K562 (cell line): ENCODE results near the gene GGNBP2. TPM values are rescaled to one million over a fixed set of nuclear protein-coding genes. Genes with fewer than 3 reads are reported as not detected.

Source experiments
- BRF1 ChIP-seq: IDR thresholded peaks from 3 replicates; pipeline ENCODE4 v1.6.1; 2011; ENCODE audit warnings: borderline replicate concordance, mild to moderate bottlenecking; ENCODE audit not compliant: insufficient read length; ENCODE audit errors: extremely low read depth
- CHD1 ChIP-seq: fragments of 200-600 bp; sonication (generic); IDR thresholded peaks from one replicate; pipeline ENCODE4 v1.6.1; 2012; ENCODE audit warnings: mild to moderate bottlenecking, moderate library complexity, low read length, inconsistent platforms
- HMG20B ChIP-seq: fragments of 250-450 bp; sonication (Bioruptor Pico); IDR thresholded peaks from 2 replicates; pipeline ENCODE4 v1.5.0; 2021; ENCODE audit warnings: mild to moderate bottlenecking
- HNRNPUL1 ChIP-seq: fragments of 200-400 bp; formaldehyde crosslinking; IDR thresholded peaks from 2 replicates; pipeline ENCODE4 v1.6.1; 2017; ENCODE audit warnings: low read length
- MTA2 ChIP-seq: fragments of 450-650 bp; IDR thresholded peaks from 2 replicates; pipeline ENCODE4 v1.6.1; 2016; ENCODE audit warnings: low read depth
- MTF1 ChIP-seq: fragments of 250-450 bp; sonication (Bioruptor Pico); IDR thresholded peaks from 2 replicates; pipeline ENCODE4 v1.9.0; 2021; ENCODE audit warnings: moderate library complexity, mild to moderate bottlenecking, inconsistent platforms, borderline replicate concordance
- MYC ChIP-seq, 2 experiments: fragments of 250-450 bp in 1 of 2; sonication (Bioruptor Pico) in 1 of 2; IDR thresholded peaks; 2 replicates each; pipeline versions ENCODE4 v1.5.1 to v1.6.1; 2012 to 2021; ENCODE audit warnings: low read depth in 2 of 2, borderline replicate concordance in 1 of 2, improper control_type of control experiment in 1 of 2, low read length in 1 of 2, mild to moderate bottlenecking in 1 of 2, moderate library complexity in 1 of 2
- NFXL1 ChIP-seq: fragments of 450-650 bp; formaldehyde crosslinking; IDR thresholded peaks from 2 replicates; pipeline ENCODE4 v1.4.0; 2021; ENCODE audit warnings: mild to moderate bottlenecking
- POLR2H ChIP-seq: IDR thresholded peaks from 2 replicates; pipeline ENCODE4 v1.6.1; 2016; ENCODE audit warnings: missing genetic modification characterization, low read depth, mild to moderate bottlenecking, control low read depth, missing compliant biosample characterization, moderate library complexity
- PPARD ChIP-seq: fragments of 250-450 bp; sonication (Bioruptor Pico); IDR thresholded peaks from 2 replicates; pipeline ENCODE4 v1.8.0; 2022; ENCODE audit warnings: inconsistent platforms, mild to moderate bottlenecking, moderate library complexity
- RBM34 ChIP-seq: fragments of 200-400 bp; formaldehyde crosslinking; IDR thresholded peaks from 2 replicates; pipeline ENCODE4 v1.6.1; 2018; ENCODE audit warnings: low read length, borderline replicate concordance; ENCODE audit not compliant: insufficient read depth
- RCOR1 ChIP-seq, 2 experiments: IDR thresholded peaks; 2 replicates each; pipeline ENCODE4 v1.6.1; 2012; ENCODE audit warnings: low read depth in 2 of 2, low read length in 2 of 2, borderline replicate concordance in 1 of 2, improper control_type of control experiment in 1 of 2
- SFPQ ChIP-seq: fragments of 200-400 bp; formaldehyde crosslinking; IDR thresholded peaks from 2 replicates; pipeline ENCODE4 v1.6.1; 2017; ENCODE audit warnings: mild to moderate bottlenecking, low read depth, low read length, moderate library complexity
- SMAD1 ChIP-seq: fragments of 150-350 bp; IDR thresholded peaks from 2 replicates; pipeline ENCODE4 v1.6.1; 2014; ENCODE audit warnings: low read length, low read depth; ENCODE audit not compliant: partially characterized antibody
- STAT5A ChIP-seq: IDR thresholded peaks from 2 replicates; pipeline ENCODE4 v1.6.1; 2012; ENCODE audit warnings: low read length, inconsistent platforms, borderline replicate concordance
- TBL1XR1 ChIP-seq, 2 experiments: IDR thresholded peaks; 2 replicates each; pipeline ENCODE4 v1.6.1; 2012; ENCODE audit warnings: improper control_type of control experiment in 2 of 2, low read length in 2 of 2, mild to moderate bottlenecking in 1 of 2
- TSHZ1 ChIP-seq: fragments of 250-450 bp; sonication (Bioruptor Pico); IDR thresholded peaks from 2 replicates; pipeline ENCODE4 v1.4.0; 2020; ENCODE audit warnings: mild to moderate bottlenecking, moderate library complexity
- ZEB2 ChIP-seq: fragments of 450-650 bp; IDR thresholded peaks from 2 replicates; pipeline ENCODE4 v1.6.1; 2016
- ZNF551 ChIP-seq: fragments of 250-450 bp; sonication (Bioruptor Pico); IDR thresholded peaks from 2 replicates; pipeline ENCODE4 v1.5.0; 2021; ENCODE audit warnings: mild to moderate bottlenecking, moderate library complexity
- polyA plus RNA-seq, 8 experiments: library from polyadenylated mRNA; depleted of rRNA in 4 of 8; stranded (reverse) in 5 of 8; unstranded in 3 of 8; fragments of >200 nt; fragmentation: Nextera tagmentation in 2 of 8; fragmentation: Illumina TruSeq in 1 of 8; extraction: Ambion mirVana in 2 of 8; extraction: Trizol in 1 of 8; gene quantifications; 2 replicates each; pipeline versions ENCODE4 v1.2.1 to v1.2.3, GENCODE V29; 2011 to 2014; ENCODE audit warnings: inconsistent platforms in 1 of 8, missing spikeins in 1 of 8
- total RNA-seq, 7 experiments: library from RNA; depleted of rRNA in 6 of 7; stranded (reverse); fragments of >200 nt in 6 of 7; fragmentation: Illumina TruSeq in 2 of 7; extraction: Trizol in 2 of 7; gene quantifications; 2 replicates each; pipeline versions ENCODE4 v1.2.1 to v1.2.3, GENCODE V29; 2011 to 2021; ENCODE audit warnings: low replicate concordance in 1 of 7

GGNBP2 gene
- total and polyA plus RNA-seq, 9 of the 15 experiments (the other 6 are each of a cell fraction or from before 2014, with no cell fraction given), result 35.7 to 96.6 (median 64.1) TPM

GRCh38 chr17:36590082-36590481 lies 45.4 kb downstream of the GGNBP2 start (continued):
- no peak for TF ChIP-seq HMG20B
- no peak for TF ChIP-seq SMAD1
- no peak for TF ChIP-seq ZNF551
- TF ChIP-seq TSHZ1 (CRISPR knock-in tag), result no peak
- TF ChIP-seq TBL1XR1 (IDR thresholded peaks at IDR 0.05; ENCODE audit: low read length in 2 of 2), result no peak
- TF ChIP-seq MYC (IDR thresholded peaks at IDR 0.05; ENCODE audit: low read depth, low read length), result peak; percentile 23; the same call in 1 of the 2 replicates
- no peak for TF ChIP-seq MYC (CRISPR knock-in tag; IDR thresholded peaks at IDR 0.05; ENCODE audit: borderline replicate concordance, low read depth)
- TF ChIP-seq MTF1 (CRISPR knock-in tag), result no peak
- no peak for TF ChIP-seq SFPQ
- TF ChIP-seq RBM34, result no peak
- TF ChIP-seq RCOR1 (IDR thresholded peaks at IDR 0.05; ENCODE audit: borderline replicate concordance in 1 of 2, low read depth in 2 of 2, low read length in 2 of 2), result peak in 1 of 2 experiments; percentile 33; a peak in 1 of 4 replicates
- TF ChIP-seq CHD1, result no peak
- TF ChIP-seq POLR2H, result no peak
- no peak; the same call in 1 of the 2 replicates for TF ChIP-seq STAT5A
- no peak for TF ChIP-seq MTA2
- no peak for TF ChIP-seq PPARD
- TF ChIP-seq HNRNPUL1, result no peak
- TF ChIP-seq NFXL1, result no peak
- TF ChIP-seq BRF1, result no peak
- no peak for TF ChIP-seq ZEB2
